Stromal cell of bone marrow (primary cell): ENCODE results near the gene PNPLA7.
A peak's percentile ranks its signal among the peaks of the same experiment; 100 is the strongest.
"Not testable (repeated sequence)": the region's sequence is repeated elsewhere in the genome, so short reads cannot be mapped to it uniquely, and the experiment has no call there.

ENCODE experiments used
- DNase-seq: peaks from one replicate; pipeline ENCODE4 v3.0.0-alpha.2; 2012; ENCODE audit warnings: low read depth

The PNPLA7 gene

DNA sequence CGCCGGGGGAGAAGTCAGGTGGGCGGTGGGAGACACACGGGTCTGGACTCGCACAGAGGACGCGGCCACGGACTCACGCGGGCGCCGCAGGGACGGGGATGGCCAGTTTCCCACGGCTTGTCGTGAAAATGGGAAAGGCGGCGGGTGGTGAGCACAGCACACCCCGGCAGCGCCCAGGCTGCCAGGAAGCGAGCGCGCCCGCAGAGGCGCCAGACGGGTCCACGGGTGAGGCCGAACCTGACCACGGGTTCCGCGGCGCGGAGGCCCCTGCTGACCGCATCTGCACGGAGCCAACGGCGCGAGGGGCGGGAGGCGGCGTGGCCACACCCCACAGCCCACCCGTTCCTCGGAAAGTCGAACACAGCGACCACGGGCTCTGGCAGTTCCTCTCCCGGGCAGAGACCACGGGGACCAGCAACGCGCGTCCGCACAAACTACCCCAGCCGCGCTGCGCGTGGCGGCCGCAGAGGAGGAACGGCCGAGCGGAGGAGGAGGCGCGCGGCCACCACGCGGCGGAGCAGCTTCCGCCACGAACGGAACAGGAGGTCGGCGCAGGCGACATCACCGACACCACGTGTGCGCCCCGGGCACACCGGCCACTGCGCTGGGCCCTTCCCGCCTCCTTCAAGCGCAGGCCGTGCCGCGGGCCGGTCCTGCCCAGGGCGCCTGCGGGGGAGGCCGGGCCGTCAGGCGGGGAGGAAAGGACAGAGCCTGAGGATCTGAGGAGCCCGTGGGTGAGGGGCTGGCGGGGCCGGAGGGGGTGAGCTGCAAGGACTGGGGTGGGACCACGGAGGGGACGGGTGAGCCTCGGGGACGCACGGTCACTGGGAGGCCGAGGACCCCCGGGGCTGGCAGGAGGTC, 132.8 kb downstream of the PNPLA7 start:
- no peak for DNase-seq

GRCh38 chr9:137416563-137417151, 133.5 kb downstream of the PNPLA7 start:
- DNase-seq: no peak

- DNase-seq: no peak
Observed at GRCh38 chr9:137416006-137416562, 134.1 kb downstream of the PNPLA7 start.

GRCh38 chr9:137415451-137415850, 134.8 kb downstream of the PNPLA7 start:
- no peak for DNase-seq

GRCh38 chr9:137412431-137412830, 137.8 kb downstream of the PNPLA7 start:
- DNase-seq: no peak

DNA sequence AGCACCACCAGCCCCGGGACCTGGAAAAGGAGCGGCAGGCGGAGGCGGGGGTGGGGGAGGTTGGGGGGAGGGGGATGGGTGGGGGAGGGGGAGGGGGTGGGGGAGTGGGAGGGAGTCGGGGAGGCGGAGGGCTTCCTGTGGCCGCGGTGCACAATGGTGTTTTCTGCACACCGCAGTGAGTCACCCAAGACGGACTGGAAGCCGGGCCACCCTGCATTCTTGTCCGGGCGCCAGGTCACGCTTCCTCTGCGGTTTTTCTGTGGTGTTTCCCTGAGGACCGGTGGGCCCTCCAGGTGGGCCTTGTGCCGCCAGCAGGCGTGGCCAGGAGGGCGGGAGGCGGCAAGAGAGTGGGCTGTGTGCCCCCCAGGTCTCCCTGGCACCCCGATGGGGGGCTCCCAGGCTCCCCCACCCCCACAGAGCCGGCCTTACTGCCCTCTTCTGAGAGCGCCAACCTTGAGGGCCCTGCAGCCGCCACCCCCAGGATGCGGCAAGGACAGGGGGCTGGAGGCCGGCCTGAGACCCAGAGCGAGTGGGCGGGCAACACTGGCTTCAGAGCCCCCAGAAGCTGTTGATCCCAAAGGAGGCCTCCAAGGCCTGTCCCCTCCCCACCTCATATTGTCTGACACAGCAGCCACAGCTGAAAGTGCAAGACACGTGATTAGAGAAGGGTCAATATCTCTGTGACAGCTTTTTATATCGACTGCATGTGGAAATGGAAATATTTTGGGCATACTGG, 138.4 kb downstream of the PNPLA7 start:
- DNase-seq: peak; percentile 39

DNA sequence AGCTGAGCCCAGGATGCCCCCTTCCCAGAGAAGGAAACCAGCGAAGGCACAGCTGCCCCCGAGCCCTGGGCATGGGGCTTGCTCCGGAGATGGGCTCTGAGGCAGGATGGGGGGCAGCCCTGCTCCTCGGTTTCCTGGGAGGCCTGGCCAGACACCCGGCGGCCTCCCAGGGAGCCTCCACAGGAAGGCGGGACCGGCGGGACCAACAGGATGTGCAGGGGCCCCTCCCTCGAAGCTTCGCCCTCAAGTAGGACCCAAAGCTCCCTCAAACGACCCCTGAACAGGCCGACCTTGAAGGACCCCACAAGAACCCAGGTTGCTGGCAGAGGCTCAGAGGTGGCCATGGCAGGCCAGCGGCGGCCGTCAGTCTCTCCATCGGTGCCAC, 138.9 kb downstream of the PNPLA7 start:
- DNase-seq: no peak

- no peak for DNase-seq
Observed at GRCh38 chr9:137410891-137411249, 139.3 kb downstream of the PNPLA7 start.

DNA sequence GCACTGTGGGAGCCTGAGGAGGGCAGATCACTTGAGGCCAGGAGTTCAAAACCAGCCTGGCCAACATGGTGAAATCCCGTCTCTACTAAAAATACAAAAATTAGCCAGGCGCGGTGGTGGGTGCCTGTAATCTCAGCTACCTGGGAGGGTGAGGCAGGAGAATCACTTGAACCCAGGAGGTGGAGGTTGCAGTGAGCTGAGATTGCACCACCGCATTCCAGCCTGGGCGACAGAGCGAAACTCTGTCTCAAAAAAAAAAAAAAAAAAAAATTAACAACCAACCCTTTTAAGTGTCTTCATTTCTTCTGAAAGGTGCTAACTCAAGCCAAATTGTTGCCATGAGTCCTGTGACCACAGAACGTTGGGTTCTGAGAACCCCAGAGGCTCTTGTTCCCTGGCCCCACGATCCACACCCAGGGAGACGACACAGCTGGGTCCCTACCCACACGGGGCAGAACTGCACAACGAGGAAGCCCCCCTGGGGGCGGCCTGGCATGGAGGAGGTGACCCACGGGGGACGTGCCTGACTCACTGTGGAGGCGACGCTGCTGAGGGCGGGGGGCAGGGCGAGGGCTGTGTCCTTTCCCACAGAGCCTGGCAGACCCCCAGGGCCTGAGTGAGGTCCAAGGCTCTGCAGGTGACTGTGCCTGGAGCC, 139.8 kb downstream of the PNPLA7 start:
- not testable (repeated sequence) for DNase-seq
